ENCODE measurements around the gene ZNF764.

Gene ZNF764

GRCh38 chr16:30570636-30571444 lies 12.7 kb upstream of the ZNF764 start:
- DNase-seq, result peak in 7 of 14 donors; percentile 45 to 62 (median 58)

DNA sequence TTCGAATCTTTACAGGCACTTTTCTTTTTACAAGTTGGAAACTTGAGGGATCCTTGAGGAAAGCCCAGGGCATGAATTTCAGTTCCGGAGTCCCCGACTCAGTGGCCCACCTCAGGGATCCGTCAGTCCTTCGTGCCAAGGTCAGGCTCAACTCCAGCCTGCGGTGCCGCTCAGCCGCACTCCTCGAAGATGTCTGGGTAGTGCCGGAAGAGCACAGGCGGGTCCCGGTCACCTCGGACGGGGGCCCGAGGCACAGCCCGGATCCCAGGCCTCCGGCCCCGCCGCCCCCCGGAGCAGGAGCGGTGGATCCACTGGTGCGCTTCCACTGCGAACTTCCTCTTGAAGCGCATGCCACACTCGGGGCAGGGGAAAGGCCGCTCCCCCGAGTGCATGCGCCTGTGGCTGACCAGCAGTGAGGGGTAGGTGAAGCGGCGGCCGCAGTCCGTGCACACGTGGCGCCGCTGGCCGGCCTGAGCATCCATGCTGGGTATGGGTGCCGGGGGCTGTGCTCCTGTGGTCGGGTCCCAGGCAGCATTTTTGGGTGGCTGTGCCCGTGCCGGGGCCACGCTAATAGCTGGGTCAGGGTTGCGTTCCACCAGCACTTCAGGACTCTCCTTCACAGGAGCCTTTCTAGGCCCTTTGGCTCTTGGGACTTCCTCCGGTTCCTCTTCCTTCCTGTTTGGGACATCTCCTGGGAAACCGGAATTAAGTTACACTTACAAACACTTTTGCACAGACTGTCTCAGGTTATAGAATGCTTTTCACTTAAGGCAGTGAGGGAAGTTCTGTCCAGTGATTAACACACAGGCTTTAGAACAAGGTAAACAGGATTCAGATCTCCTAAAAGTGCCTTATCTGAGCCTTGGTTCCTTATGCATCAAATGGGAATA lies 11.8 kb upstream of the ZNF764 start:
- no peak for DNase-seq

GRCh38 chr16:30569281-30569680 lies 11.1 kb upstream of the ZNF764 start:
- no peak for DNase-seq

GRCh38 chr16:30567991-30568638 lies 9.9 kb upstream of the ZNF764 start:
- no peak for DNase-seq

DNA sequence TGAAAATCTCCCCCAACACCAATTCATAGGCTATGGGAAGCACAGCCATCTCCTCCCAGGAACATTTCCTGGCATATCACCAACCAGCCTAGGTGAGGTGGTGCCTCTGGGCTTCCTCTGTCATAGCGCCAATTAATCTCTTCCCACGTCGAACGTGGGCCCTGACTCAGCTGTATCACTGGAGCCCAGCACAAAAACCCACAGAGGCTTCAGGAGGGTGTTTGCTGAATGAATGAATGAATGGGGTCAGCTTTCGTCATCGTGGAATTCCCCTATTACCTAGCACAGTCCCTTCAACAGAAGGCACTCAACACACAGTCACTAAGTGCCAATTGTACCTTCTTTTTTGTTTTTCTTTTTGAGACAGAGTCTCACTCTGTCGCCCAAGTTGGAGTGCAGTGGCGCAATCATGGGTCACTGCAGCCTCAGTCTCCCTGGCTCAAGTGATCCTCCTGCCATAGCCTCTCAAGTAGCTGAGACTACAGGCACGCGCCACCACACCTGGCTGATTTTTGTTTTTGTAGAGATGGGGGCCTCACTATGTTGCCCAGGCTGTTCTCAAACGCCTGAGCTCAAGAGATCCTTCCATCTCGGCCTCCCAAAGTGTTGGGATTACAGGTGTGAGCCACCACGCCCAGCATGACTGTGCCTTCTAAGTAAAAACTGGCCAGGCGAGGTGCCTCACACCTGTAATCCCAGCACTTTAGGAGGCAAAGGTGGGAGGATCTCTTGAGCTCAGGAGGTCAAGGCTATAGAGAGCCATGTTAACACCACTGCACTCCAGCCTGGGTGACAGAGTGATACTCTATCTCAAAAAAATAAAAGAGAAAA lies 9.2 kb upstream of the ZNF764 start:
- DNase-seq, result no peak

DNA sequence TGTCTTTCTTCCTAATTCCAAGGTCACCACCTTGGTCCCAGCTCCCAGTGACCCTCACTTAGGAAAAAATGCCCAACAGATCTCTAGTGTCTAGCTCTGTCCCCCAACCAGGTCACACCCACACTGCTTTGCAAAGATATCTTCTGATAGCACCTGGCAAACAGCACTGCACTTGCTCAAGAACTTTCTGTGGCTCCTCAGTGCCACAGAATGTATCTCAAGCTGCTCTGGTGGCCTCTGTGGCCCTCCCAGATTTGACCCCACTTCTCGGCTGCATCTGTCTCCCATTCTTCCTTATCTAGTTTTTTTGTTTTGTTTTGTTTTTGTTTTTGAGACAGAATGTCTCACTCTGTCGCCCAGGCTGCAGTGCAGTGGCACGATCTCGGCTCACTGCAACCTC lies 8.4 kb upstream of the ZNF764 start:
- no peak for DNase-seq

DNA sequence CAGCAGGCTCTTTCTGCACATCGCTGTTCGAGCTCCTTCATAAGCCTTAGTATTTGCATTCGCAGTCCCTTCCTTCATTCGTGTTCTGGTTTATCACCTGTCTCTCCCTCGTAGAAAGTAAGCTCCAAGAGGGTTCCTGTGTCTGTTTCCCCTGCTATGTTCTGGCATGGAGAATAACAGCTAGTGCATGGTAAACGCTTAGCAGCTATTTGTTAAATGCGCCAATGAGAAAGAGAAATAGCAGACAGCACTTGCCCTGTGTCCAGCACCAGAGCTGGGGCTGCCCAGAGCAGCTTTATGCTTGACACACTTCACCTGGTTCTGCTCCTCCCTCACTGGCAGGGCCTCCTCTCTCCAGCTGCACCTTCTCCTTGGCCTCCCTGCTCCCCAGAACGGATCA lies 7.8 kb upstream of the ZNF764 start:
- peak in 1 of 14 donors; percentile 24 for DNase-seq

DNA sequence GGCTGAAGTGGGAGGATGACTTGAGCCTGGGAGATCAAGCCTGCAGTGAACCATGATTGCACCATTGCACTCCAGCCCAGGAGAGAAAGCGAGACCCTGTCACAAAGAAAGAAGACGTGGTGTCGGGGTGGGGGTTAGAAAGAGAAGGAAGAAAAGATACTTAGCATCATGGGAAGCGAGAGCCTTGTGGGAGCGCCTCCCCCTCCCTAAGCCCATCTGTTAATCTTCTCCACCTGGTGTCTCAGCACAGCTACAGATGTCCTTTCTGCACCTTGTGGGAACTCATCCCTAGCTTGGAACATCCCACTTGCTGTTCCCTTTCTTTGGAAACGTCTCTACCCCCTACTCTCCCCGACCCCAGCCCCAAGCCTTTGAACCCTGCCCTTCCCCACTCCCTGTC lies 7.4 kb upstream of the ZNF764 start:
- peak in 1 of 14 donors; percentile 26 for DNase-seq

GRCh38 chr16:30562021-30562420 lies 3.8 kb upstream of the ZNF764 start:
- no peak for DNase-seq

- DNase-seq, result peak in 6 of 14 donors; percentile 5 to 34 (median 14)
These were observed 3.1 kb upstream of the ZNF764 start for GRCh38 chr16:30561089-30561816.

- DNase-seq, result no peak
These were observed 1.5 kb upstream of the ZNF764 start for GRCh38 chr16:30559690-30560089.

DNA sequence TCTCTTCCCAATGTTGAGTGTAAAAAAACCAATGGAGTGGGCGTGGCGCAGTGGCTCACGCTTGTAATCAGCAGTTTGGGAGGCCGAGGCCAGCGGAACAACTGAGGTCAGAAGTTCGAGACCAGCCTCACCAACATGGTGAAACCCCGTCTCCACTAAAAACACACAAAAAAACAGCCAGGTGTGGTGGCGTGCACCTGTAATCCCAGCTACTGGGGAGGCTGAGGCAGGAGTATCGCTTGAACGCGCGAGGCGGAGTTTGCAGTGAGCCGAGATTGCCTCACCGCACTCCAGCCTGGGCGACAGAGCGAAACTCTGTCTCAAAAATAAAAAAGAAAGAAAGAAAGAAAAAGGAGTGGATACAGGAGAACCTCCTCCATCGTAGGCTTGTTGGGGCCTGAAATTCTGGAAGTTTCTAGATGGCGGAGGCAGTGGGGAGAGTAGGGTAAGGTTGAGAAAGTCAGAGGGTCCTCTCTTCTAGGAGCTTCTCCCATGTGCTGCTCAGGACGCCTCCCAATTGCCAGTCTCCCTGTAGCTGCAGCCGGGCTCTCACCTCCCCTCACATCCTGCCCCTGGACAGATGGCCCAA lies 709 bp upstream of the ZNF764 start:
- DNase-seq, result no peak

DNA sequence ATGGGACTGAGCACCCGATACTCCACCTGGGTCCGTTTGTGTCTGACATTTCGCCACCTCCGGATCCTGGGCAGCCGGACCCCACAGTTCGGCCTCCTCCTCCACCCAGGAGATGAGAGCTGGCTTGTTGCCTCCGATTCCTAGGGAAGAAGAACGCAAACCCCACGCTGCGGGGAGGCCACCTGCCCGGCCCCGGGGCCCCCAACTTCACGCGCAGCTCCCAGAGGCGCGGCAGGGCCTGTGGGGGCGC lies 542 bp downstream of the ZNF764 start:
- no peak for DNase-seq

GRCh38 chr16:30556125-30556473 lies 2.1 kb downstream of the ZNF764 start:
- DNase-seq, result no peak

DNA sequence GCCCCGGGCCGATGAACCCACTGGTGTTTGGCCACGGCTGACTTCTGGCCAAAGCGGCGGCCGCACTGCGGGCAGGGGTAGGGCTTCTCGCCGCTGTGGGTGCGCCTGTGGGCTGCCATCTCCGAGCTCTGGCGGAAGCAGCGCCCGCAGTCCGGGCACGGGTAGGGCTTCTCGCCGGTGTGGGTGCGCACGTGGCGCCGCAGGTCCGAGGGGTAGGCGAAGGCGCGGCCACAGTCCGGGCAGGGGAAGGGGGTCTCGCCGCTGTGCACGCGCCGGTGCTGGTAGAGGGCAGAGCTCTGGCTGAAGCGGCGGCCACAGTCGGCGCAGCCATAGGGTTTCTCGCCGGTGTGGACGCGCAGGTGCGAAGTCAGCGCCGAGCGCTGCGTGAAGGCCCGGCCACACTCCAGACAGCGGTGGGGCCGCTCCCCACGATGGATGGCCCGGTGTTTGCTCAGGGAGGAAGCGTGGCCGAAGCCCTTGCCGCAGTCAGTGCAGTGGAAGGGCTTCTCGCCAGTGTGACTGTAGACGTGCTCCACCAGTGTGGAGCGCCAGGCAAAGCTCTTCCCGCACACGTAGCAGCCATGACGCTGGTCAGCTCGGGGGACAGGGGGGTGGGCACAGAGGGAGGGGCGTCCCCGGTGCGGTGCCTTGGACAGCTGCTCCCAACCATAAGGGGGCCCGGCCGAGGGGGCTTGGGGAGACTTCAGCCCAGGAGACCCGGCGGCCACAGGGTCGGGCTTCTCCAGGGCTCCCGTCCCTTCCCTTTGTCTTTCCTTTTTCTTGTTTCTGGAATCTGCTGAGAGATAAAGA lies 2.7 kb downstream of the ZNF764 start:
- DNase-seq, result no peak

GRCh38 chr16:30554557-30555314 lies 3.4 kb downstream of the ZNF764 start:
- DNase-seq, result no peak

- DNase-seq, result no peak
These were observed 4.7 kb downstream of the ZNF764 start for GRCh38 chr16:30553393-30553899.

DNA sequence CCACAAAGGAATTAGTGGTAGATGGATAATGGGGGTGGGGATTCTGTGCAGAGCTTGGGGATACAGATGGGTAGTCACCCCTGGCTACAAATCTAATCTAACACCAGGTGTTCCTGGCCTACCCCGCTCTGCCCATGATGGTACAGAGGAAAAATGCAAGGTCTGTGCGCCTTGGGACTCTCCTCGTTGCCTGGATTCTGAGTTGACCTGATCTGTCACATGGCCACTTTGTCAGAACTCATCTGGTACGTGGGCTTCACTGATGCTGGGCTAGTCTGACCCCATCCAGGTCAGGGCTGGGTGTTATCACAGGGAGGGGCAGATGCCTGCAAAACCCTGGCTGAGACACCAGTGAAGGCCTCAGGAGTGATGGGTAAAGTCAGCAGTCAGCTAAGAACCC lies 5.2 kb downstream of the ZNF764 start:
- DNase-seq, result no peak

DNA sequence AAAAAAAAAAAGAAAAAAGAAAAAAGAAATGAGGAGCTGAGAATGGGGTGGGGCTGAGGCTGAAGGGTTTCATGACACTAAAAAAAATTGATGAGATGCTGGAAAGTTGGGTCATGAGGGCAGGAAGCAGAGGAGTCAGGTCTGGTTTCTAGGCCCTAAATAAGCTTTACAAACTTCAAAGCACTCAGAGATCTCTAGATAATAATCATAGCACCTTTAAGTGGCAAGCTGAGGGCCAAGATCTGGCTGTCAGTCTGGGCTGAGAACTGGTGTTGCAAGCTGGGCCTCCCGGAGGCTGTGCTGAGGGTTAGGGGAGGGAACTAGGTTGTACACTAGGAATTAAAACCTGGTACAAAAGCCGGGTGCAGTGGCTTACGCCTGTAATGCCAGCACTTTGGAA lies 6.4 kb downstream of the ZNF764 start:
- DNase-seq, result no peak

Measured in C1 segment of cervical spinal cord (tissue), 14 donors.